GM19397 (cell line): ENCODE data around the gene CCHCR1.
A peak's percentile ranks its signal among the peaks of the same experiment; 100 is the strongest.

Experiments
- ATAC-seq: cut with Tn5 transposase; IDR thresholded peaks from one replicate; pipeline ENCODE4 v1.9.1; 2021; ENCODE audit warnings: mild to moderate bottlenecking, moderate library complexity; ENCODE audit not compliant: unreplicated experiment

Gene CCHCR1

GRCh38 chr6:31162463-31163165, 5.0 kb upstream of the CCHCR1 start:
- ATAC-seq: no peak

GRCh38 chr6:31161216-31162126, 3.9 kb upstream of the CCHCR1 start:
- ATAC-seq: no peak

- ATAC-seq: no peak
Measured at GRCh38 chr6:31158863-31159855, 1.6 kb upstream of the CCHCR1 start.

GRCh38 chr6:31158140-31158862, 699 bp upstream of the CCHCR1 start, which contains the start of gene TCF19:
Gene TCF19 (plus strand): TSS chr6:31158589. CDS start chr6:31159470, 881 bp downstream.
- ATAC-seq: peak; percentile 90

GRCh38 chr6:31156641-31157040, 961 bp downstream of the CCHCR1 start:
- no peak for ATAC-seq

- ATAC-seq: no peak
Measured at GRCh38 chr6:31154436-31154835, 3.2 kb downstream of the CCHCR1 start.

DNA sequence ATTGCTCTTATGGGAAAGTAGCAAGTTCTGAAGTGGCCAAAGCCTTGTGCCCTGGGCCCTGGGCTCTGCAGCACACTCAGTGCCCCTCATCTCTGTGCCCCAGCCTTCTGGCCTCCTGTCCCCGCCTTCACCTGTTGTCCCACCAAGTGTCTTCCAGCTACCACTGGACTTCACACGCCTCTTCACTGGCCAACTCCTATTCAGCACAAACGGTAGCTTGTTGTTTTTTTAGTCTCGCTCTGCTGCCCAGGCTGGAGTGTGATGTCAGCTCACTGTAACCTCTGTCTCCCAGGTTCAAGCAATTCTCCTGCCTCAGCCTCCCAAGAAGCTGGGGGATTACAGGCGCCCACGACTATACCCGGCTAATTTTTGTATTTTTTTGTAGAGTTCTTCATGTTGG, 4.8 kb downstream of the CCHCR1 start:
- no peak for ATAC-seq

GRCh38 chr6:31149827-31150447, 7.7 kb downstream of the CCHCR1 start:
- no peak for ATAC-seq

DNA sequence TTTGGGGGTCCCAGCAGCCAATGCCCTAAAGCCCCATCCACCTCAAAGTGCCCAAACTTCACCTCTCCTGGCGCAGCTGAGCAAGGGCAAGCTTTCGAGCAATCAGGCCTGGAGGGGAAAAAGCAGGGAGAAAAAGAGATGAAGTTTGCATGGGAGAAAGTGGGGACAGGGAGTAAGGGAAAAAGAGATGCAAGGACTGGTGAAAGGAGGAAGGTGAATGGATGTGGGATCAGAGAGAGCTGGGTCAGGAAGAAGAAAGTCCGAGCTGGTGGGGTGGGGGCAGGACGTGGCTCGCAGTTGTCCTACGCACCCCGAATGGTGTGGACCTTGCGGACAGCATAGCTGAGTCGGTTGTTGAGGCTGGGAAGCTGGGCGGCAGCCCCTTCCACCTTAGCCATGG, 12.2 kb downstream of the CCHCR1 start:
- ATAC-seq: no peak

GRCh38 chr6:31144970-31145340, 12.6 kb downstream of the CCHCR1 start:
- ATAC-seq: no peak

DNA sequence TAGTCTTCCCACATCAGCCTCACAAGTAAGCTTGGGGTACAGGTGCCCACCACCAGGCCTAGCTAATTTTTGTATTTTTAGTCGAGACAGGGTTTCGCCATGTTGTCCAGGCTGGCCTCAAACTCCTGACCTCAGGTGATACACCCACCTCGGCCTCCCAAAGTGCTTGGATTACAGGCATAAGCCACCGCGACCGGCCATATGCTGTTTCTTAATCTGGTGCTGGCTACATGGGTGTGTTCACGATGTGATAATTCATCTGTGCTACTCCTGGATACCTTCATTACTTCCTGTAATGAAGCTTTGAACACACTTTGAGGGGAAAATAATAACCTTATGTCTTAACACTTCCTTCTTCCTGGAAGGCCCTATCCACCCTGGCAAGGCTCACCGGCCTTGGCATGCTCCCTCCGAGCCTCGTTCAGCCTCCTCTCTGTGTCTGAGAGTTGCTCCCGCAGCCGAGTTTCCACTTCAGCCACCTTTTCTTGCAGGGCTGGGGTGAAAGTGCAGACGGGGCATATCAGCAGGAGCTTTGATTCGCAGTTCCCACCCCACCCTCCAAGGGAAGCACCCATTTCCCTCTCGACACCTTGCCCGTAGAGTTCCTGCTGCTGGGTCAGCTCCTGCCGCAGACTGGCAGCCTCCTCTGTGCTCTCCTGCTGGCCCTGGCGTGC, 13.2 kb downstream of the CCHCR1 start:
- ATAC-seq: no peak

DNA sequence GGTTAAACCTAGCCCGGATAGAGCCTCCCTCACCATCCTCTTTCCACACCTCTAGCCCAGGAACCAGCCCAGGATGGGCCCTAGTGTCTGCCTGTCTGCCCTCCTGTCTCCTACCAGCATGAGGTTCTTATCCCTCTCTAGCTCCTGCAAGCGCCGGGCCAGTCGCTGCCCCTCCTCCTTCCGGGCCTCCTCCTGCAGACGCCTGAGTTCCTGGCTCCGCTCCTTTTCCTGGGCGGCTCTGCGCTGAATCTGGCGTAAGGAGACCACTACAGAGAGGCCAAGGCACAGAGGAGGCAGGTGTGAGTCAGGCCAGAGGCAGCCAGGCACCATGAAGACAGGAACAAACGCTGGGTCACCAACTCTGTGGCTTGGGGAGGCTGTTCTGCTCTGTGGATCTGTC, 14.5 kb downstream of the CCHCR1 start:
- no peak for ATAC-seq

DNA sequence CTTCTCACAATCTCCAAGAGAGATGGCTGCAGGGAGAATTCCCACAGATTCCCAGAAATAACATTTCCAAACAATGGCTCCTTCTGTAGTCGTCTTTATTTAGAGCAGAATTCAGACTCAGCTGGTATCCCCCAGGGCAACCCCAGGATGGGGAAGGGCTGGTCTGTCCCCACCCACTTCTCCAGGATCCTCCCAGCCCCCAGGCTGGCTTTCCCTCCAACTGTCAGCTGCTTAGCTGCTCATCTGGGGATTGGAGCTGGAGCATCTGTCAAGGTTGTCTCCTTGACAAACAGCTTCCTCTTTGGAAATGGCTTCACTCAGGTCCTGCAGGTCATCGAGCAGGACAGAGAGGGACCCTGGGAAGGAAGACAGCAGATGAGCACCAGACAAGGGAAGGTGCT, 15.2 kb downstream of the CCHCR1 start:
- ATAC-seq: no peak

DNA sequence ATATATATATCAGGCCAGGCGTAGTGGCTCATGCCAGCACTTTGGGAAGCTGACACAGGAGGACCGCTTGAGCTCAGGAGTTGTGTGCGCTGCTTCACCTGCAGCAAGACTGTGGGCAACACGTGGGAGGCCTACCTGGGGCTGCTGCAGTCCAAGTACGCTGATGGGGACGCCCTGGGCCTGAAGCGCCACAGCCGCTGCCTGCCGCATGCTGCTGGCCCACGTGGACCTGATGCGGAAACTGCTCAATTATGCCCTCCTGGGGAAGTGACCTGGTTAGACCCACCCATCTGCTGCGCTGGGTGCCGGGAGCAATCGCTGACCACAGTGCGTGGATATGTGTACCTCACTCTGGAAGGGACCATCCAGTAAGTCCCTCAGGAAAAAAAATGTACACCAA, 17.0 kb downstream of the CCHCR1 start:
- ATAC-seq: no peak

DNA sequence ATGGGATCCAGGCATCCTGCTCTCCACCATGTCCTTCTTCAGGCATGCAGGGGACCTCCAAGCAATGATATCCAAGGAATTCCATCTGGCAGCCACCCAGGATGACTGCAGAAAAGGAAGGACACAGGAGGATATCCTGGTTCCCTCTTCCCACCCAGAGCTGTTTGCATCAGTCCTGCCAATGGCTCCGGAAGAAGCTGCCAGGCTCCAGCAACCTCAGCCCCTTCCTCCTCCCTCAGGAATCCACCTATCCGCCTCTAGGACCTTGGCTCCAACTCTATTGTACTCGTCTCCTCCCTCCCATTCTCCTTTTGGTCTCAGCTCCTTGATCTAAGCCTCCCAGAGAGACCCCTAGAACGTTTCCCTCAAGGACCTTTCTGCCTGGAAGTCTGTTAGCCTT, 18.0 kb downstream of the CCHCR1 start:
- ATAC-seq: no peak

DNA sequence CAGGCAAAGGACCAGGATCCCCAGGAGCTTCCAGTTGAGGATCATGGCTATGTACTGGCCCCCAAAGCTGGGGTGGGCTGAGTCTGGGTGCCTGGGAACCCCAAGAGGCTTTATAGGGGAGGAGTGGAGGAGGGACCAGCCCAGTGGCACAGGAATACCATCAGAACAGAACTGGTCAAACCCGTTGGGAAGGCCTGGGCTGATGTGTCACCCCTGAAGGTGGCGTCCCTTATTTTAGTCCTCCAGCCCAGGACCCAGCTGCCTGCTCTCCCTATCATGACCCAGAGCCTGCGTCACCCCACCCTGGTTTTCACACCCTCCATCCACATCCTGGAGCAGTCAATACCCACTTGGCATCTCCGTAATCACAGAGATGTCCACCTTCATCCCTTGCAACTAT, 18.6 kb downstream of the CCHCR1 start, which contains the start of gene PSORS1C2:
PSORS1C2 (minus strand) TSS at position 85 of the 400 bp plus-strand sequence; CDS start at position 45, 40 bp downstream.
- no peak for ATAC-seq

DNA sequence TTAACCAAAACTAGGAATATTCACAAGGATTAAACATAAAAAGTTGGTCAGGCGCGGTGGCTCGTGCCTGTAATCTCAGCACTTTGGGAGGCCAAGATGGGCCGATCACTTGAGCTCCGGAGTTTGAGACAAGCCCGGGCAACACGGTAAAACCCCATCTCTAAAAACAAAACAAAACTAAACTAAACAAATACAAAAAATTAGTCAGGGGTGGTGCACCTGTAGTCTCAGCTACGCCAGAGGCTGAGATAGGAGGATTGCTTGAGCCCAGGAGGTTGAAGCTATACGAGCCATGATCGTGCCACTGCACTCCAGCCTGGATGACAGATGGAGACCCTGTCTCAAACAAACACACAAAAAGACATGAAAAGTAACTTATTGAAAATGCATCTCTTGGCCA, 21.9 kb downstream of the CCHCR1 start:
- ATAC-seq: no peak

- ATAC-seq: no peak
Measured at GRCh38 chr6:31132806-31133205, 24.8 kb downstream of the CCHCR1 start.

GRCh38 chr6:31131595-31131994, 26.0 kb downstream of the CCHCR1 start:
- no peak for ATAC-seq
